Kidney epithelial cell (primary cell): ENCODE results near the gene CLDND2. TPM values are rescaled to one million over a fixed set of nuclear protein-coding genes. Genes with fewer than 3 reads are reported as not detected.

Experiments
- DNase-seq: peaks from one replicate; pipeline ENCODE4 v3.0.0-alpha.2; 2010; ENCODE audit warnings: low read depth
- H3K27me3 ChIP-seq: 2 replicates; pipeline ENCODE4 v1.6.0; 2011; ENCODE audit warnings: low read length; ENCODE audit not compliant: control insufficient read depth, insufficient read depth
- H3K36me3 ChIP-seq: 2 replicates; pipeline ENCODE4 v1.5.1; 2011; ENCODE audit warnings: low read length; ENCODE audit not compliant: control insufficient read depth, insufficient read depth
- H3K4me3 ChIP-seq: 2 replicates; pipeline ENCODE4 v1.5.1; 2011; ENCODE audit warnings: low read depth, mild to moderate bottlenecking, control low read depth, low read length
- CTCF ChIP-seq: IDR thresholded peaks from 2 replicates; pipeline ENCODE4 v1.5.1; 2011; ENCODE audit warnings: mild to moderate bottlenecking, moderate library complexity, low read length, control low read depth, inconsistent platforms; ENCODE audit not compliant: insufficient read depth, poor library complexity, severe bottlenecking
- total RNA-seq: library from RNA; depleted of rRNA; stranded (reverse); fragments of >200 nt; gene quantifications from 2 replicates; pipeline ENCODE4 v1.2.3, GENCODE V29; 2015

The CLDND2 gene
- total RNA-seq, 1 donor from 2014 or later = not detected

DNA sequence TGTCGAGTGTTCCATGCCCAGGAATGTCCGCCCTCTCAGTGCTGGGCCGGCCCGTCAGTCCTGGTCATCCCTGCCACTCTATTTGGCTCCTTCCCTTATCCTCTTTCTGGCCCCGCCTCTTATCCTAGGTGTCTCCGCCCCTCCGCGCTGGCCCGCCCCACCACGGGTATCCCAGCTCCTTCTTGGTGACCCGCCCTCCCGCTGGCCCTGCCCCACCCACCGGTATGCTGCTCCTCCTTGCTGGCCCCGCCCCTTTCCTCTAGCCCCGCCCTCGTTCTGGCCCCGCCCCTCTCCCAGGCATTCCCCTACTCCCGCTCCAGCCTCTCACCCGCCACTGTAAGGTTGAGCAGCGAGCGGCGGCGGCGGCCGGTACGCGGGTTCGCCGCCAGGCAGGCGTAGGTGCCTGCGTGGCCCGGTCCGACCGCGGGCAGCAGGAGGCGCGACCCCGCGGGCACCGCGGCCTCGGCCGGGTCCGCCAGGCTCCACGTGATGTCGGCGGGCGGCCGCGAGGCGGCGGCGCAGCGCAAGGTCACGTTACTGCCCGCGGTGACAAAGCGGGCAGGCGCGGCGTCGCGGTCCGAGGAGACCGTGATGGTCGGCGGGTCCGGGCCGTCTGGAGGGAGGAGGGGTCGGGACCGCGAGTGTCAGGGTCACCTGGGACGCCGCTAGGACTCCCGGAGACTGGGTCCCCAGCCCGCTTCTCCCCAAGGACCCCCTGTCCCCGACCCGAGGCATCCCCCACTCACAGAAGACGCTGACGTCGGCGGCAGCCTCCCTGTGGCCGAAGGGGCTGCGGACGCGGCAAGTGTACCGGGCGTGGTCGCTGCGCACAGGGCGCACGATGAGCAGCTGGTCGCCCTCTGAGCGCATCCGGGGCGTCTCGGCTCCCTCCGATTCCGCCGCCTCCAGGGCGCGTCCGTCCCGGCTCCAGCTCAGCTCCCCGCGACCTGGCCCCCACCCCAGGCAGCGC, 28.8 kb downstream of the CLDND2 start:
- peak overlapping the region; percentile 73 for H3K4me3 ChIP-seq
- DNase-seq = peak; percentile 83
- H3K27me3 ChIP-seq = peaks cover 14% of the 10 kb centered on the region
- H3K36me3 ChIP-seq = no peaks in the 10 kb centered on the region
- no peak for TF ChIP-seq CTCF

GRCh38 chr19:51339313-51339686, 29.5 kb downstream of the CLDND2 start:
- no peak for TF ChIP-seq CTCF
- Histone ChIP-seq H3K27me3 (peaks cover 14% of the 10 kb centered on the region), H3K36me3 (no peaks in the 10 kb centered on the region), H3K4me3 (peak overlapping the region; percentile 73)
- no peak for DNase-seq

DNA sequence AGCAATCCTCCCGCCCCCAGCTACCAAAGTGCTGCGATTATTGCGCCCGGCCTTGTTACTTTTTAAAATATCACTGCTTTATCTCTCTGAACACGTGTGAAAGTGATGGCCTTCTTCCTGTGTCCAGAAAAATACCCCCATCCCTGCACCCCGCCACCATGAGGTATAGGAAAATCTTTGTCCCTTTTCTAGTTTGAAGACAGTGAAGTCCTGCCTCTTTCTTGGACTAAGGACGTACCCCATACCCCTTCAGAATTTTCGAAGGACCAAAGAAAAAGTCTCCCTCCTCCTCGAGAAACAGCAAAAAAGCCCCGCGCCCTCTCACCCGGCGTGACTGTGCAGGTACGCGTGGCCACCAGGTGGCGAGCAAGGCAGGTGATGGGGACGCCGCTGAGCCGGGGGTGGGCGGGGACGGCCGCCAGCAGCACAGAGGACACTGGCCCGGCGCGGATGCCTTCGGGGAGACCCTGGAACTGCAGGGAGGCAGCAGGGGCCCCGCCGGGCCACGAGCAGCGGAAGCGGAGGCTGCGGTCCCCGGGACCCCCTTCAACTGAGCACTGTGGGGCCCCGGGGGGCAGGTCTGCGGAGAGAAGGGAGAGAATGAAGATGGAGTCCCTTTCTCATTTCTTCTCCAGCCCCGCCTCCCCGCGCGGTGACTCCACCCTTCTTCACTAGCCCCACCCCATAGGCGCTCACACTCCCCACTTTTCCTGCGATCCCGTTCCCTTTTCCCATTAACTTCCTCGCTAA, 30.1 kb downstream of the CLDND2 start:
- no peak for DNase-seq
- Histone ChIP-seq H3K4me3 (peak overlapping the region; percentile 73), H3K27me3 (peaks cover 14% of the 10 kb centered on the region), H3K36me3 (no peaks in the 10 kb centered on the region)
- TF ChIP-seq CTCF = peak; percentile 79

DNA sequence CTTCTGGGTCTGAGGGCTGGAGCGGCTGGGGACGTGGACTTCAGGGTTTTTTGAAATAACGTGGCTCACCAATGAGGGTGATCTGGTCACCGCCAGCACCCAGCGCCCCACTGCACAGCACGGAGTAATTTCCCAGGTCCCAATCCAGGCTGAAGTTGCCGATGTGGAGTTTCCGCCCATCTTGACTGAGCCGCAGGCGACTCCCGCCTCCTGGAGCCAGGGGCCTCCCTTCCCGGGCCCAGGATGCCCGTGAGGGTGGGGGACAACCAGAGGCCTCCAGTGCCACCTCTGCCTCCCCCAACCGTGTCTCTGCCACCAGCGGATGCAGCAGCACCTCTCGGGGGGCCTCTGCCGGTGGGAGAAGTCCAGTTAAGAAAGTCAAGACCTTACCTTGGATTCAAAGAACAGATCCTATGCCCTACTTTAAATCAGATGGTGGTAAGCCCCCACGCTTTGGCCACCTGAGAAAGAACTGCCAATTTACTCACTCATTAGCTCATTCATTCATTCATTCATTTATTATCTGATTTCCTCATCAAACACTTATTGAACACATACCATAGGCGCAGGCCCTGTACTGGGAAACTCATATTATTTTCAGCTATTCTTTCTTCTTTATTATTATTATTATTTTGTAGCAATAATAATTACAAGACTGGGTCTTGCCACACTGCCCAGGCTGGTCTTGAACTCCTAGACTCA, 30.8 kb downstream of the CLDND2 start:
- no peak overlapping the region for H3K4me3 ChIP-seq

More for the DNA sequence above, 30.8 kb downstream of the CLDND2 start:
- H3K27me3 ChIP-seq = peaks cover 14% of the 10 kb centered on the region
- no peak for TF ChIP-seq CTCF
- DNase-seq = no peak
- no peaks in the 10 kb centered on the region for H3K36me3 ChIP-seq
